ENCODE measurements around the gene TTLL11.

- TF ChIP-seq CTCF (IDR thresholded peaks at IDR 0.05) (no peak), POLR2A (IDR thresholded peaks at IDR 0.05) (no peak)
Observed at GRCh38 chr9:121892706-121893105, 200.4 kb downstream of the TTLL11 start.
